AML-193 (cell line): ENCODE data around the gene IRAK1.

Experiments used
- DNase-seq, 2 experiments: peaks; one replicate each; lab custom pipeline; 2025; lab: John Stamatoyannopoulos, UW

Gene IRAK1

DNA sequence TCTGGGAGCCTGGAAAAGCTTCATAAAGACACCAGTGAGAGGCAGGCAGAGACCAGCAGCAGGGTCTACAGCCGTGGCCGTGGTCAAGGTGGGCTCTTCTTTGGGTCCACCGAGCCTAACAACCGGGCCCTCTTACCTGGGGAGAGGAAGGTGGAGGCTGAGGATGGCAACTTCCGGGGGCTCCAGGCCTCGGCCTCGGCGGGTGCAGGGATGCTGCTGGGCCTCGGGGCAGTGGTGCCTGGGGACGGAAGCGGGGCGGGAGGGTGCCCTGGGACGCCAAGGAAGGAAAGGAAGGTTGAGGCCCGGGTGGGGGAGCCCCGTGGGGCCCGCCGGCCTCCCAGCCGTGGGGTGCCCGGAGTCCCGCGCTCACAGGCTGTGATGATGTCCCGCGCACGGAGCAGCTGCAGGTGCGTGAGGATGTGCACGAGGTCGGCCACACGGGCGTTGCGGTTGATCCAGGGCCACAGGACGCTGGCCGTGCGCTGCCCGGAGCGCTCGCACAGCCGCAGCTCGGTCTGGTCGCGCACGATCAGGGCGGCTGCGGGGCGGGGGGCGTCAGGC lies 561 bp downstream of the IRAK1 start:
- no peak for DNase-seq

GRCh38 chrX:154018518-154019060 lies 1.1 kb downstream of the IRAK1 start:
- no peak for DNase-seq

DNA sequence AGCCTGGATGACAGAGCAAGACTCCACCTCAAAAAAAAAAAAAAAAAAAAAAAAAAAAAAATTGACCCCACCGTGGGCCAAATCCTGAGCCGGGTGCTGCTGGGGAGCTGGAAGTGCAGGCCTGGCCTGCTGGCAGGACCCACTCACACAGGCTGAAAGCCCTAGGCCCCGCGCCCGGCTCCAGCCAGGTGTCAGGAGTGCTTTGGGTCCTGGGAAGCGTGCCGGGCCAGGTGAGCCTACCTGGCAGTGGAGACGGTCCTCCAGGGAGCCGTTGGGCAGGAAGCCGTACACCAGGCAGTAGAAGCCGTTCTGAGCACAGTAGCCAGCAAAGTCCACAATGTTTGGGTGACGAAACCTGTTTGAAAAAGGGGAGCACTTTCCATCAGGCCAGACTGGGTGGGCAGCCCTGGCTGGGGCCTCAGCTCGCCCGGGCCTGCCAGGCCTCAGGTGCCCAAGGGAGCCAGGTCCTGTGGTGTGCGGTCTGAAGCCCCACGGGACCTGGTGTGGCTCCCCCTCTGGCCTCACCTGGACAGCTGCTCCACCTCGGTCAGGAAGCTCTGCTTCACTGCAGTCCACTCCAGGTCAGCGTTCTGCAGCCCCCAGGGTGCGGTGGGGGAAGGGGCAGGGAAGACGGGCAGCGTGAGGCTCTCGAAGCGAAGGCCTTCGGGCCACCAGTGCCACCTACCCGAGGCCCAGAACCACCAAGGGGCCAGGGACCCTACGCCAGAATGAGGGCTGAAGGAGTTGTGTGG lies 1.8 kb downstream of the IRAK1 start:
- DNase-seq = no peak

DNA sequence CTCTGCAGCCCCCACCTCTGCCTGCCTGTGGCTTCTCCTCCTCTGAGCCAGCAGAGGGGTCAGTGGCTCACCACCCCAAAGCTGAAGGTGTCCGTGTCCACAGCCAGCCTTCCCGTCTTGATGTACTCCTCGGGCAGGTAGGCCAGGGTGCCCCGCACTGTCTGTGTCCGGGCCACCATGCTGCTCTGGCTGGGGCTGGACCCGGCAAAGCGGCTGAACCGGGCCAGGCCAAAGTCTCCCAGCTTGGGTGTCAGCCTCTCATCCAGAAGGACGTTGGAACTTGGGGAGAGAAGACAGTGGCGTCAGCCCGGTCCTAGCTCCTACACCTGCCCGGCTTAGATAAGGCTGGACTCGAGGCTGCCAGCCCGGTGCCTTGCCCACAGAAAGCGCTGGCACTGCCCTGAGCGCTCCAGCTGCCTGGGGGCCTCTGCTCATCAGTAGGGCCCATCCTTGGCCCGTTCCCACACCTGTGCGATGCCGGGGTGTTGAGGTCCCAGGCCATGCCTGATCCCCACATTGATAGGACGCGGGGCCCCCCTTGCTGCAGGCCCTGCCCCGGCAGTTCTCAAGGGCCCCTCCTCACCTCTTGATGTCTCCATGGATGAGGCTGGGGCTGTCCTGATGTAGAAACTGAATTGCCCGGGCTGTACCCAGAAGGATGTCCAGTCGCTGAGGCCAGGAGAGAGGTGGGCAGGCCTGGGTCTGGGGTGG lies 3.2 kb downstream of the IRAK1 start:
- DNase-seq = no peak

DNA sequence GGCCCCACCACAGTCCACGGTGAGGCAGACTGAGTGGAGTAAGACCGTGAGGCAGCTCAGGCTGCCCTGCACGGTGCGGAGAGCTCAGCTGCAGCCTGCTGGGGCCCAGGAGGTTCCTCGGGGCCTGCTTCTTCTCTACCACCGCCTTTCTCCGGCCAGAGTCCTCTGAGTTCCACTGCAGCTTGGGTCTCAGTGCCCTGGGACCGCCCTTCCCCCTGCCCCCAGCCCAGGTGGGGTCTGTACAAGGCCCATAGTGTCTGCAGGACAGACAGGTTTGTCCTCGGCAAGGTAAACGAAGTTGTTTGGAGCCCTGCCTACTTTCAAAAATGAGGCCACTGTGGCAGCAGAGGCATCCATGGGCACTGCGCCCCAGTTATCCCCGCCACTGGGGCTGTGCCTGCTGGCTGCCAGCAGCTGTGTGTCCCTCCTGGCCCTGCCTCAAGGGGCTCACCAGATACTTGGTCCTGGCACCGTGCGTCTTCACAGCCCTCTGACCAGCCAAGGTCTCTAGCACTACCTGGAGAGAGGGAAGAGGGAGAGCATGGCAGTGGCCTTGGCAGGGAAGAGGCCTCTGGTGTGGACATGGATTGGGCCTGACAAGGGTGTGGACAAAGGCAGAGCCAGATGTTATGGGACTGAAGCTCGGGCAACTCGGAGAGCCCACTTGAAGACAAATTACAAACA lies 4.0 kb downstream of the IRAK1 start:
- DNase-seq = no peak

DNA sequence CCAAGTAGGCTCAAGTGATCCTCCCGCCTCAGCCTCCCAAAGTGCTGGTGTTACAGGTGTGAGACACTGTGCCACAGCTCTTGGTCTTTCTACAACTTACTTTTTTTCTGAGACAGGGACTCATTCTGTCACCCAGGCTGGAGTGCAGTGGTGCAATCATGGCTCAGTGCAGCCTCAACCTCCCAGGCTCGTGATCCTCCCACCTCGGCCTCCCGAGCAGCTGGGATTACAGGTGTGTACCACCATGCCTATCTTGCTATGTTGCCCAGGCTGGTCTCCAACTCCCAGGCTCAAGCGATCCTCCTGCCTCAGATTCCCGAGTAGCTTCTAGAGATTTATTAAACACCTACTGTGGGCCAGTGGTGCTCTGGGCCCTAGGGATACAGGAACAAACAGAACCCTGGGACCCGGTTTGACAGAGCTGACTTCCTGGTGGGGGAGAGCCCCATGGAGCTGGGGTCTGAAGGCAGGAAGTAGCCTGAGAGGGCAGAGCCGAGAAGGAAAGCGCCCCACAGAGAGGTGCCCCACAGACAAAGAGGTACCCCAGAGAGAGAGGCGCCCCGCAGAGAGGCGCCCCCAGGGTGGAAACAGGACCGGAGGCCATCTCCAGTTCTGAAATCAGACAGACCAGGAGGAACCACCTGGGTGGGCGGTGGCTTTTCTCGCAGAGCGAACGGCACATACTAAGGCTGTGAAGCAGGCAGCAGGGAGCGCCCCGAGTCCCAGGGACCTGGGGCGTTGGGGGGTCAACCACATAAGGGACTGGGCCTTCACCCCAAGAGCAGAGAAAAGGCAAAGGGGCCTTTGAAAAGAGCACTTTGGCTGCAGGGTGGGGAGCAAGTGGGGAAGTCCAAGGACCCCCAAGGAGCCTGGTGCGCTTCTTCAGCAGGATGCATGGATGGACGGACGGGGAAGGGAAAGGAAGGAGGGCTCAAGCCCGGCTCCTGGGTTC lies 5.0 kb downstream of the IRAK1 start:
- no peak for DNase-seq

GRCh38 chrX:154013614-154014360 lies 5.9 kb downstream of the IRAK1 start:
- DNase-seq = no peak

GRCh38 chrX:154013001-154013421 lies 6.7 kb downstream of the IRAK1 start:
- DNase-seq = no peak

DNA sequence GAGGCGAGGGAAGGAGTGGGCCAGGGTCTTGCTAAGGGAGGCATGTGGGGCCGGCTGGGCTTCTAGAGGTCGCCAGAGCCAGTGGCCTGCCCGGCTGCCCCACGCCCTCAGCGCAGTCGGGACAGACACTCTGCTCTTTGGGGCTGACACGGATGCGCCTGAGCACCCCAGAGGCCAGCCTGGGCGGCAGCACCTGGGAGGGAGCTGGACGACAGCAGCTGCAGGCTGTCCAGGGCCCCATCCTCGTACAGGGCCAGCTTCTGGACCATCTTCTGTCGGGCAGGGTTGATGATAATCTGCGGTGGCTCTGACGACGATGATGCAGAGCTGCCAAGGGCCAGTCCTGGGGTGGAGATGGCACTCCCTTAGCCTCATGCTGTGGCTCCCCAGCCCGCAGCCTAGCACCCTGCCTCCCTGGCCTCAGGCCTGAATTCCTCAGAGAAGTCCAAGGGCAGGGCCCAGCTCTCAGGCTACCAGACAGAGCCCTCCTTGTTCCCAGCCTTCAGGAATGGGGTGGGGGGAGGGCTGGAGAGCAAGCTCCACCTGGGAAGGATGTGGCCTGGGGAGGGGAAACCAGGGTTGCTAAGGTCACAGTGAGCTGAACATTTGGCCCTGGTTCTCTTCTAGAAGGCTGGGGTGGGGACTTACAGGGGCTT lies 7.2 kb downstream of the IRAK1 start:
- DNase-seq = no peak

- no peak for DNase-seq
These were observed 8.0 kb downstream of the IRAK1 start for GRCh38 chrX:154011376-154012335.

DNA sequence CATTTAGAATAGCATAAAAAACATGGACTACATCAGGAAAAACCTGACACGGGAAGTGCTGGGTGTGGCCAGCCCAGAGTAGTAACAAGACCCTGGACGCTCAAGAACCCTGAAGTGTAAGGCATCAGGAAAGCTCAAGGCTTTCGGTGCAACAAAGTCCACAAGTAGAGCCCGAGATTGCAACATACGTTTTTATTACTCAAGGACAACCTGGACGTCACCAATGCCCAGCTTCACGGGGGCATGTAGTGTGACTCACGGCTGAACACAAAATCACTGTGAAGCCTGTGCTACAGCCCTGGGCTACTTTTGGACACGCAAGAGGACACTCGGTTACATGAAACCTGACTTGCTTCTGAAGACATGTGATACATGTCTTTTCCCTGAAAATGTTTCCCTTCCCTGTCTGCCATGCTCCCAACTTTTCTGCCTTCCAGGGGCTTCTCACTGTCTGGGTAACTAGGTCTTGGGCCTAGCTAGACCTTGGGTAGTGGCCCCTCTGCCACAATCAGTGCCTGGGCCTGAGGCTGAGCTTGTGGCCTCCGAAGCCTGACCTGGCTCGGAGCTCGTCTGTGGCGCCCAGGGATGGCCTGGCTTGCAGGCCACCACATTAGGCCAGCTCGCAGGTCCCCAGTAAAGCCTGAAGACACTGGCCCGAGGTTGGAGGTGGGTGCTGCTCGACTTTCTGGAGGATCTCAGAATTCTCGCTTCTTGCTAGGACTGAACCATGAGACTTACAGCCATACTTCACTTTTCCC lies 9.2 kb downstream of the IRAK1 start:
- DNase-seq = no peak

DNA sequence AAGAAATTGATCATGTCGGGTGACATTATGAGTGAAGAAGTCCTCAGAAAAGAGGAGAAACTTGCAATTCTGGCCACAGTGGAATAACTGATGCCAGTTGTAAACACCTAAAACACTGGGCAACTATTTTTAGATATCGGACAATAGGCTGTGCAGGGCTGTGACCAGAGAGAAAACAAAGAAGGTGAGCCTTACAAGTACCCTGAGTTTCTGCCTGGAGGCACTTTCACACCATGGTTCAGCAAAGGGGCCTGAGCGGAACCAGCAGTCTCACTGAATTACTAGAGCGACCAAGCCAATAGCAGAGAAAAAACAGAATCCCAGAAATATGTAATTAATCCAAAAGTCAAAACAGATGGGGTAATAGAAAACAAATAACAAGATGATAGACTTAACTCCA lies 11.2 kb downstream of the IRAK1 start:
- DNase-seq = no peak

GRCh38 chrX:154006947-154007346 lies 12.8 kb downstream of the IRAK1 start:
- no peak for DNase-seq

GRCh38 chrX:154004315-154004714 lies 15.4 kb downstream of the IRAK1 start:
- no peak for DNase-seq

GRCh38 chrX:154002215-154002719 lies 17.4 kb downstream of the IRAK1 start:
- DNase-seq = peak; percentile 78 to 82

GRCh38 chrX:154000051-154000450 lies 19.7 kb downstream of the IRAK1 start:
- no peak for DNase-seq

- no peak for DNase-seq
These were observed 20.2 kb downstream of the IRAK1 start for GRCh38 chrX:153999359-154000037.
